A673 (cell line): Measurements from ENCODE around the gene POLA1. TPM values are rescaled to one million over a fixed set of nuclear protein-coding genes. Genes with fewer than 3 reads are reported as not detected.

Source experiments
- BruUV-seq: library from RNA; stranded (reverse); fragments of 400-500 nt; replicated peaks from 2 replicates; lab custom pipeline; 2021; lab: Mats Ljungman, UMichigan
- CTCF ChIA-PET: fragments of 300-600 bp; sonication (Branson Sonifier 250); formaldehyde crosslinking; loops from one replicate; lab custom pipeline; 2022; ENCODE audit warnings: antibody characterized with exemption; lab: Charles Lee
- POLR2A ChIA-PET: fragments of 300-600 bp; sonication (Branson Sonifier 250); formaldehyde crosslinking; loops from one replicate; lab custom pipeline; 2022; ENCODE audit warnings: antibody characterized with exemption; ENCODE audit not compliant: low non-redundant PET; lab: Charles Lee
- DNase-seq: peaks from one replicate; pipeline ENCODE4 v3.0.0-alpha.2; 2015; ENCODE audit warnings: low spot score
- H3K27ac ChIP-seq: fragments of 200-600 bp; sonication (generic); 2 replicates; pipeline ENCODE4 v1.5.1; 2016; ENCODE audit warnings: mixed run types, low read depth, mild to moderate bottlenecking, mixed read lengths, antibody characterized with exemption, low read length; ENCODE audit not compliant: poor library complexity, severe bottlenecking
- H3K27me3 ChIP-seq: fragments of 200-600 bp; sonication (generic); replicated peaks from 2 replicates; pipeline ENCODE4 v1.6.1; 2017; ENCODE audit warnings: mixed run types, low read depth, mild to moderate bottlenecking, mixed read lengths, antibody characterized with exemption, low read length; ENCODE audit not compliant: insufficient read depth, poor library complexity
- H3K36me3 ChIP-seq: fragments of 200-600 bp; sonication (generic); 2 replicates; pipeline ENCODE4 v1.6.1; 2016; ENCODE audit warnings: mixed run types, mild to moderate bottlenecking, mixed read lengths, antibody characterized with exemption, low read length; ENCODE audit not compliant: insufficient read depth, poor library complexity, severe bottlenecking
- H3K4me1 ChIP-seq: fragments of 200-600 bp; sonication (generic); 2 replicates; pipeline ENCODE4 v1.6.1; 2017; ENCODE audit warnings: mixed run types, mild to moderate bottlenecking, mixed read lengths, antibody characterized with exemption, low read length; ENCODE audit not compliant: insufficient read depth, poor library complexity, severe bottlenecking
- H3K4me3 ChIP-seq: fragments of 200-600 bp; sonication (generic); 2 replicates; pipeline ENCODE4 v1.5.1; 2016; ENCODE audit warnings: low read depth, mixed run types, mild to moderate bottlenecking, mixed read lengths, low read length; ENCODE audit not compliant: poor library complexity, severe bottlenecking
- H3K9me3 ChIP-seq: fragments of 200-600 bp; sonication (generic); 2 replicates; pipeline ENCODE4 v1.6.1; 2016; ENCODE audit warnings: mixed run types, low read depth, mild to moderate bottlenecking, mixed read lengths, antibody characterized with exemption, low read length; ENCODE audit not compliant: poor library complexity, severe bottlenecking
- EZH2 ChIP-seq: fragments of 200-600 bp; sonication (generic); IDR thresholded peaks from 2 replicates; pipeline ENCODE4 v1.6.1; 2017; ENCODE audit warnings: borderline replicate concordance, low read depth, mild to moderate bottlenecking, mixed read lengths, antibody characterized with exemption, low read length; ENCODE audit not compliant: poor library complexity, severe bottlenecking
- intact Hi-C: fragments of 100-400 bp; cut with micrococcal nuclease; formaldehyde crosslinking; loops from one replicate; pipeline ENCODE4 v1.10.0; 2022; ENCODE audit not compliant: unreplicated experiment
- total RNA-seq: library from RNA; stranded (reverse); gene quantifications from 2 replicates; pipeline ENCODE4 v1.2.3, GENCODE V29; 2021
- TF ChIP-seq, protein P1 (sequence below): fragments of 300-800, 200-600 bp; sonication (generic); conservative IDR thresholded peaks from 2 replicates; pipeline ENCODE4 v1.5.1; 2017; ENCODE audit warnings: low read depth, mild to moderate bottlenecking, antibody characterized with exemption, low read length, moderate library complexity, mixed read lengths

The POLA1 gene
- total RNA-seq, 1 experiment from 2014 or later: 44.9 TPM

DNA sequence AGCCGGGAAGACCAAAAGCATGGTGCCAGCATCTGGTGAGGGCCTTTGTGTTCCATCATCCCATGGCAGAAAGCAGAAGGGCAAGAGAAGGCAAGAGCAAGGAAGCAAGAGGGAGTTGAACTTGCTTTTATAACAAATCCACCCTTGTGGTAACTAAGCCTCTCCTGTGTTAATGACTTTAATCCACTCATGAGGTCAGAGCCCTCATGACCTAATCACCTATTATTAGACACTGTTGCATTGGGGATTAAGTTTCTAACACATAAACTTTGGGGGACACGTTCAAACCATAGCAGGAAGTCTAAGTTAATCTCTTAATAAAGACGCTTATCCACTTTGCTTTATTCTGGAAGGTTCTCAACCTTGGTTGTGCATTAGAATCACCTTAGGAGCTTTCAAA is 34.1 kb upstream of the POLA1 start:
- Histone ChIP-seq H3K9me3 (no peaks in the 10 kb centered on the region), H3K4me1 (no peaks in the 10 kb centered on the region), H3K36me3 (no peaks in the 10 kb centered on the region), H3K27ac (no peak overlapping the region), H3K27me3 (no peaks in the 10 kb centered on the region), H3K4me3 (no peak overlapping the region)
- DNase-seq: no peak
- ChIA-PET POLR2A (no interaction called here), CTCF (no interaction called here)
- no peak for TF ChIP-seq EZH2
- intact Hi-C loops: no loop called here
- no TSS peak for BruUV-seq

DNA sequence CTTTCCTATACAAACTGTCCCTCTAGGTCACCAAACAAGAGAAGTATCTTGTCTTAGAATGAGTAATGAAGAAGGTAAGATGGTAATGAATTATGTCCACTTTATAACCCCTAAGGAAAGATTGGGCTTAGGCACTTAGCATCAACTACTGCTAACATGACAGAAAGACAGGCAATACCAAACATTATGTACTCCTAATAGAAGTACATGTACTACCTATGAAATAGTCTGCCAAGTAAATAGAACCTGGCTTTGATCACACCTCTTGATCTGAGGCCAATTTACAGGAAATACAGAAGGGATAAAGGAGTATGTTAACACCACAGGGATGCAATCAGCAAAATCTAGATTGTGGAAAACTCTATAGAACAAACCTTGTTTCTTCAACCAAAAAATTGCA is 32.4 kb upstream of the POLA1 start:
- Histone ChIP-seq H3K4me1 (no peaks in the 10 kb centered on the region), H3K9me3 (no peaks in the 10 kb centered on the region), H3K36me3 (no peaks in the 10 kb centered on the region), H3K4me3 (no peak overlapping the region), H3K27ac (no peak overlapping the region), H3K27me3 (no peaks in the 10 kb centered on the region)
- TF ChIP-seq EZH2: no peak
- TF ChIP-seq, protein P1, sequence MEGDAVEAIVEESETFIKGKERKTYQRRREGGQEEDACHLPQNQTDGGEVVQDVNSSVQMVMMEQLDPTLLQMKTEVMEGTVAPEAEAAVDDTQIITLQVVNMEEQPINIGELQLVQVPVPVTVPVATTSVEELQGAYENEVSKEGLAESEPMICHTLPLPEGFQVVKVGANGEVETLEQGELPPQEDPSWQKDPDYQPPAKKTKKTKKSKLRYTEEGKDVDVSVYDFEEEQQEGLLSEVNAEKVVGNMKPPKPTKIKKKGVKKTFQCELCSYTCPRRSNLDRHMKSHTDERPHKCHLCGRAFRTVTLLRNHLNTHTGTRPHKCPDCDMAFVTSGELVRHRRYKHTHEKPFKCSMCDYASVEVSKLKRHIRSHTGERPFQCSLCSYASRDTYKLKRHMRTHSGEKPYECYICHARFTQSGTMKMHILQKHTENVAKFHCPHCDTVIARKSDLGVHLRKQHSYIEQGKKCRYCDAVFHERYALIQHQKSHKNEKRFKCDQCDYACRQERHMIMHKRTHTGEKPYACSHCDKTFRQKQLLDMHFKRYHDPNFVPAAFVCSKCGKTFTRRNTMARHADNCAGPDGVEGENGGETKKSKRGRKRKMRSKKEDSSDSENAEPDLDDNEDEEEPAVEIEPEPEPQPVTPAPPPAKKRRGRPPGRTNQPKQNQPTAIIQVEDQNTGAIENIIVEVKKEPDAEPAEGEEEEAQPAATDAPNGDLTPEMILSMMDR: no peak
- BruUV-seq: no TSS peak
- CTCF ChIA-PET: no interaction called here
- intact Hi-C loops: no loop called here
- POLR2A ChIA-PET: no interaction called here
- DNase-seq: no peak

DNA sequence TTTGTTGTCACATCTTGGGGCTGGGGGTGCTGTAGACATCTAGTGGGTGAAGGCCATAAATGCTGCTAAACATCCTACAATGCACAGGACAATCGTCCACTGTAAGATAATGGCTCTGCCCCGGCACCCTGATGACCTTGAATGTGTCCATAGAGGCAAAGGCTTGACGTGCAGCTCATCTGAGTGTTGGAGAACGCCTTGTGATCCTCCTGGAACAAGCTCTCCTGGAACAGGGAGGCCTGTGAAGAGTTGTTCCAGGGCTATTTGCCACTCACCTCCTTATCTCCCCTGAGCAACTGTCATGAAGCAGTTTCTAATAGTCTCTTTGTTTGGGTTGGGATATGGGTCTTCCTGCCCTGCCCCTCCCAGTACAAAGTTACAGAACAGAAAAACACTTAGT is 31.4 kb upstream of the POLA1 start:
- no peak for DNase-seq
- intact Hi-C loops: no loop called here
- TF ChIP-seq, protein P1: no peak
- TF ChIP-seq EZH2: no peak
- H3K4me1 ChIP-seq: no peaks in the 10 kb centered on the region
- no TSS peak for BruUV-seq
- POLR2A ChIA-PET: no interaction called here
- CTCF ChIA-PET: no interaction called here
- H3K36me3 ChIP-seq: no peaks in the 10 kb centered on the region
- H3K4me3 ChIP-seq: no peak overlapping the region
- no peaks in the 10 kb centered on the region for H3K9me3 ChIP-seq
- no peak overlapping the region for H3K27ac ChIP-seq
- no peaks in the 10 kb centered on the region for H3K27me3 ChIP-seq

DNA sequence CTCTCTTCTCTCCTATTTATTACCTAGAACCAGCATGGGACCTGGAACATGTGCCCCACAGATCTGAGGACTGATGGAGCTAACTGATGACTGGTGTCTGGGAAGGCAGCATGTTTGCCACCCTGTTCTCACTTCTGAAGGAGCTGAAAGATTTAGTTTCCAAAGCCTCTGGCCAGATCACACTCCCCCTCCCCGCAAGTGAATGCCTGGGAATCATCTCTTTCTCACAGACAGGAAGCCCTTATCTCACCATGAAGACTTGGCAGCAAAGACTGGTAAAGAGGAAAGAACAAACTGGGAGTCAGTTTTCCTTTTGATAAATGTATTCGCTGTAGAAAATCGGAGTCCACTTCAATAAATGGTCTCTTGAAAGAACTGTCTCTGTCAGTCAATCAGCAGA is 25.6 kb upstream of the POLA1 start:
- intact Hi-C loops: no loop called here
- Histone ChIP-seq H3K9me3 (no peaks in the 10 kb centered on the region), H3K36me3 (no peaks in the 10 kb centered on the region), H3K27me3 (no peaks in the 10 kb centered on the region), H3K4me3 (no peak overlapping the region), H3K4me1 (no peaks in the 10 kb centered on the region), H3K27ac (no peak overlapping the region)
- DNase-seq: peak; percentile 23
- ChIA-PET POLR2A (no interaction called here), CTCF (no interaction called here)
- BruUV-seq: no TSS peak
- no peak for TF ChIP-seq EZH2
- TF ChIP-seq, protein P1: no peak
